PC-9 (cell line): ENCODE data around the gene SLC35F6. TPM values are rescaled to one million over a fixed set of nuclear protein-coding genes. Genes with fewer than 3 reads are reported as not detected.
A peak's percentile ranks its signal among the peaks of the same experiment; 100 is the strongest.

ENCODE experiments used
- BruUV-seq: library from RNA; stranded (reverse); fragments of 400-500 nt; replicated peaks from 2 replicates; lab custom pipeline; 2021; lab: Mats Ljungman, UMichigan
- CTCF ChIA-PET: fragments of 300-600 bp; sonication (Branson Sonifier 250); formaldehyde crosslinking; loops from one replicate; lab custom pipeline; 2022; ENCODE audit warnings: antibody characterized with exemption; lab: Charles Lee
- POLR2A ChIA-PET: fragments of 300-600 bp; sonication (Branson Sonifier 250); formaldehyde crosslinking; loops from one replicate; lab custom pipeline; 2022; ENCODE audit warnings: antibody characterized with exemption; ENCODE audit not compliant: unreplicated experiment; lab: Charles Lee
- DNase-seq, 2 experiments: peaks; one replicate each; pipeline versions ENCODE4 v3.0.0 to v3.0.0-alpha.2; 2015 to 2022; ENCODE audit warnings: mixed read lengths in 1 of 2
- H2AFZ ChIP-seq: fragments of 200-600 bp; sonication (generic); 2 replicates; pipeline ENCODE4 v1.8.1; 2017; ENCODE audit warnings: antibody characterized with exemption
- H3F3A ChIP-seq: fragments of 200-600 bp; sonication (generic); 2 replicates; pipeline ENCODE4 v1.8.1; 2017; ENCODE audit warnings: antibody characterized with exemption, mild to moderate bottlenecking, low read depth; ENCODE audit not compliant: insufficient read depth
- H3K27ac ChIP-seq: fragments of 200-600 bp; sonication (generic); 2 replicates; pipeline ENCODE4 v1.6.1; 2016; ENCODE audit warnings: mixed run types
- H3K27me3 ChIP-seq: fragments of 200-600 bp; sonication (generic); 2 replicates; pipeline ENCODE4 v1.6.1; 2016; ENCODE audit warnings: low read depth, mixed run types; ENCODE audit not compliant: insufficient read depth
- H3K36me3 ChIP-seq: fragments of 200-600 bp; sonication (generic); 2 replicates; pipeline ENCODE4 v1.6.1; 2016; ENCODE audit warnings: low read depth, mixed run types
- H3K4me1 ChIP-seq: fragments of 200-600 bp; sonication (generic); replicated peaks from 2 replicates; pipeline ENCODE4 v1.6.1; 2016; ENCODE audit warnings: mixed run types; ENCODE audit not compliant: insufficient read depth
- H3K4me2 ChIP-seq: fragments of 200-600 bp; sonication (generic); 2 replicates; pipeline ENCODE4 v1.6.1; 2017; ENCODE audit warnings: mixed run types
- H3K4me3 ChIP-seq: fragments of 200-600 bp; sonication (generic); 2 replicates; pipeline ENCODE4 v1.6.1; 2016; ENCODE audit warnings: mixed run types
- H3K79me2 ChIP-seq: fragments of 200-600 bp; sonication (generic); 2 replicates; pipeline ENCODE4 v1.6.1; 2017; ENCODE audit warnings: low read depth, mixed run types
- H3K9me2 ChIP-seq: fragments of 200-600 bp; sonication (generic); 2 replicates; pipeline ENCODE4 v1.8.1; 2017; ENCODE audit warnings: mild to moderate bottlenecking; ENCODE audit not compliant: insufficient read depth
- H3K9me3 ChIP-seq: fragments of 200-600 bp; sonication (generic); 2 replicates; pipeline ENCODE4 v1.8.1; 2016; ENCODE audit warnings: low read depth; ENCODE audit not compliant: insufficient read depth
- H4K20me1 ChIP-seq: fragments of 200-600 bp; sonication (generic); 2 replicates; pipeline ENCODE4 v1.8.1; 2017; ENCODE audit not compliant: insufficient read depth
- EZH2 ChIP-seq: fragments of 200-600 bp; sonication (generic); IDR thresholded peaks from 2 replicates; pipeline ENCODE4 v1.8.0; 2017; ENCODE audit warnings: antibody characterized with exemption, low read depth
- intact Hi-C: fragments of 100-400 bp; cut with micrococcal nuclease; formaldehyde crosslinking; loops from one replicate; pipeline ENCODE4 v1.10.0; 2022; ENCODE audit not compliant: unreplicated experiment
- total RNA-seq: library from RNA; stranded (reverse); gene quantifications from 2 replicates; pipeline ENCODE4 v1.2.3, GENCODE V29; 2021
- TF ChIP-seq, protein P1 (sequence below): fragments of 200-600 bp; sonication (generic); conservative IDR thresholded peaks from 2 replicates; pipeline ENCODE4 v1.6.1; 2017; ENCODE audit warnings: mixed run types, antibody characterized with exemption, mild to moderate bottlenecking, moderate library complexity

Gene SLC35F6
- total RNA-seq, 1 experiment from 2014 or later: 39.1 TPM

DNA sequence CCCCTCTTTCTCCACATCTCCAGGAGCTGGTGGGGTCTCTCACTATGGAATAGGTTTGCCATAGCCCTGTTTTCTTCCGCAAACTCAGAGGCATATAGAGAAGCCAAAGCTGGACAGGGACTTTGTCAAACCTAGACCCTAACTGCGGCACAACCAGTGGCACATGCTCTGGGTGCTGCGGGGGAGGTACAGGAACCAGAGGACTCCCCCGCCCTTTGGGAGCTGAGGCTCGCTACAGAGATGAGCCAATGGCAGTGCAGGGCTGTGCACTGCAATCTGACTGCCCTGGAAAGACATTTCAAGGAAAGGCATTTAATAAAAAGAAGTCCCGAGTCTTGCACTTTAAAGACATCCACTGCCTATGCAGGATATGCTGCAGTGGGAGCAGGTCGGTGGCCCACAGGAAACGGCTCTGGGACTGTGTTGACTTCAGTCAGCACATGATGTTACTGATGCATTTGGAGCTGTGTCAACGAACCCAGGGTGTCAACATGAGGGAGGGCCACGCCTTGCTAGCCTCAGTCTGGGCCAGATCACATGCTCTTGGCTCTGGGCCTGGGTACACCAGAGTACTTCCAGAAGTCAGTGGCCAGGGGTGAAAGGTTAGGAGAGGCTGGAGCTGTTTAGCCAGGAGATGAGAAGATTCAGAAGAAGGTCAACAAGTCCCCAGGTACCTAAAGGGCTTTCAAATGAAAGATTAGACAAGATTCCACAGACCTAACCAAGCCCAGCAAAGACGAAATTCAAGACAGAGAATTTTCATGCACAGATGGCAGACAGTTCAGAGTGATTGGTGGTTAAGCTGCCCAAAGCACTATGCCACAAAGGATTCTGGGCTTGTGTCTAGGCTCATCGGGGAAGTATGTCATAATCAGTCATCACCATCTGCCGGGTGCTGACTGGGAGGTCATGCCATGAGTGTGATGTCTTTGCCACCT is 8.2 kb downstream of the SLC35F6 start:
- H3K4me3 ChIP-seq: no peak overlapping the region
- H3K36me3 ChIP-seq: peaks cover 25% of the 10 kb centered on the region
- DNase-seq: no peak
- H3K79me2 ChIP-seq: peaks cover 59% of the 10 kb centered on the region
- no peak overlapping the region for H2AFZ ChIP-seq
- peaks cover 47% of the 10 kb centered on the region for H3K4me1 ChIP-seq
- no peaks in the 10 kb centered on the region for H3K27me3 ChIP-seq
- no TSS peak for BruUV-seq
- no peak for TF ChIP-seq EZH2
- TF ChIP-seq, protein P1, sequence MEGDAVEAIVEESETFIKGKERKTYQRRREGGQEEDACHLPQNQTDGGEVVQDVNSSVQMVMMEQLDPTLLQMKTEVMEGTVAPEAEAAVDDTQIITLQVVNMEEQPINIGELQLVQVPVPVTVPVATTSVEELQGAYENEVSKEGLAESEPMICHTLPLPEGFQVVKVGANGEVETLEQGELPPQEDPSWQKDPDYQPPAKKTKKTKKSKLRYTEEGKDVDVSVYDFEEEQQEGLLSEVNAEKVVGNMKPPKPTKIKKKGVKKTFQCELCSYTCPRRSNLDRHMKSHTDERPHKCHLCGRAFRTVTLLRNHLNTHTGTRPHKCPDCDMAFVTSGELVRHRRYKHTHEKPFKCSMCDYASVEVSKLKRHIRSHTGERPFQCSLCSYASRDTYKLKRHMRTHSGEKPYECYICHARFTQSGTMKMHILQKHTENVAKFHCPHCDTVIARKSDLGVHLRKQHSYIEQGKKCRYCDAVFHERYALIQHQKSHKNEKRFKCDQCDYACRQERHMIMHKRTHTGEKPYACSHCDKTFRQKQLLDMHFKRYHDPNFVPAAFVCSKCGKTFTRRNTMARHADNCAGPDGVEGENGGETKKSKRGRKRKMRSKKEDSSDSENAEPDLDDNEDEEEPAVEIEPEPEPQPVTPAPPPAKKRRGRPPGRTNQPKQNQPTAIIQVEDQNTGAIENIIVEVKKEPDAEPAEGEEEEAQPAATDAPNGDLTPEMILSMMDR: no peak
- no peak overlapping the region for H3K4me2 ChIP-seq
- POLR2A ChIA-PET: interaction anchor here (0.5 kb wide), 1 partner anchor 76 kb away, joined by 3 read pairs; no protein-coding TSS in a partner anchor
- intact Hi-C loops: no loop called here
- 0 out of 2 replicates have a peak, but pooled peaks cover 7% of the 10 kb centered on the region for H4K20me1 ChIP-seq
- peak overlapping the region; percentile 56 for H3K27ac ChIP-seq
- 0 out of 2 replicates have a peak, but pooled peaks cover under 1% of the 10 kb centered on the region for H3F3A ChIP-seq
- H3K9me3 ChIP-seq: no peaks in the 10 kb centered on the region
- CTCF ChIA-PET: interaction anchor here (0.5 to 1.0 kb wide), 2 partner anchors 10 to 12 kb away, joined by 3 read pairs; no protein-coding TSS in a partner anchor
- no peaks in the 10 kb centered on the region for H3K9me2 ChIP-seq

GRCh38 chr2:26776195-26776800 is 12.2 kb downstream of the SLC35F6 start:
- no peak for TF ChIP-seq EZH2
- TF ChIP-seq, protein P1: no peak
- 0 out of 2 replicates have a peak, but pooled peaks cover 7% of the 10 kb centered on the region for H4K20me1 ChIP-seq
- intact Hi-C loops: no loop called here
- DNase-seq: no peak
- CTCF ChIA-PET: no interaction called here
- peaks cover 23% of the 10 kb centered on the region for H3K79me2 ChIP-seq
- H3K4me2 ChIP-seq: no peak overlapping the region
- H3F3A ChIP-seq: peaks cover 15% of the 10 kb centered on the region; the same call in 1 of the 2 replicates
- peaks cover 31% of the 10 kb centered on the region; the same call in 1 of the 2 replicates for H3K36me3 ChIP-seq
- no TSS peak for BruUV-seq
- H3K9me3 ChIP-seq: no peaks in the 10 kb centered on the region
- peaks cover 17% of the 10 kb centered on the region for H3K4me1 ChIP-seq
- no peak overlapping the region for H3K4me3 ChIP-seq
- H3K27me3 ChIP-seq: no peaks in the 10 kb centered on the region
- no peak overlapping the region for H2AFZ ChIP-seq
- H3K9me2 ChIP-seq: no peaks in the 10 kb centered on the region
- H3K27ac ChIP-seq: no peak overlapping the region
- POLR2A ChIA-PET: no interaction called here

DNA sequence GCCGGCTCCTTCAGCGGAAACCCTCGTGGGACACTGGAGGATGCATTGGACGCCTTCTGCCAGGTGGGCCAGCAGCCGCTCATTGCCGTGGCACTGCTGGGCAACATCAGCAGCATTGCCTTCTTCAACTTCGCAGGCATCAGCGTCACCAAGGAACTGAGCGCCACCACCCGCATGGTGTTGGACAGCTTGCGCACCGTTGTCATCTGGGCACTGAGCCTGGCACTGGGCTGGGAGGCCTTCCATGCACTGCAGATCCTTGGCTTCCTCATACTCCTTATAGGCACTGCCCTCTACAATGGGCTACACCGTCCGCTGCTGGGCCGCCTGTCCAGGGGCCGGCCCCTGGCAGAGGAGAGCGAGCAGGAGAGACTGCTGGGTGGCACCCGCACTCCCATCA is 14.0 kb downstream of the SLC35F6 start:
- H3F3A ChIP-seq: peaks cover 23% of the 10 kb centered on the region; the same call in 1 of the 2 replicates
- intact Hi-C loops: no loop called here
- 0 out of 2 replicates have a peak, but pooled peaks cover under 1% of the 10 kb centered on the region for H4K20me1 ChIP-seq
- no peaks in the 10 kb centered on the region for H3K4me1 ChIP-seq
- TF ChIP-seq EZH2: no peak
- peaks cover 31% of the 10 kb centered on the region; the same call in 1 of the 2 replicates for H3K36me3 ChIP-seq
- H3K4me2 ChIP-seq: no peak overlapping the region
- BruUV-seq: no TSS peak
- peaks cover 5% of the 10 kb centered on the region for H3K79me2 ChIP-seq
- no peak overlapping the region for H2AFZ ChIP-seq
- CTCF ChIA-PET: no interaction called here
- POLR2A ChIA-PET: no interaction called here
- DNase-seq: no peak
- H3K9me2 ChIP-seq: no peaks in the 10 kb centered on the region
- no peak overlapping the region for H3K4me3 ChIP-seq
- H3K27me3 ChIP-seq: no peaks in the 10 kb centered on the region
- H3K9me3 ChIP-seq: no peaks in the 10 kb centered on the region
- no peak overlapping the region for H3K27ac ChIP-seq
